A673 (cell line): ENCODE results near the gene SEMA3A. TPM values are rescaled to one million over a fixed set of nuclear protein-coding genes. Genes with fewer than 3 reads are reported as not detected.
A peak's percentile ranks its signal among the peaks of the same experiment; 100 is the strongest.

Experiments used
- BruUV-seq: library from RNA; stranded (reverse); fragments of 400-500 nt; replicated peaks from 2 replicates; lab custom pipeline; 2021; lab: Mats Ljungman, UMichigan
- CTCF ChIA-PET: fragments of 300-600 bp; sonication (Branson Sonifier 250); formaldehyde crosslinking; loops from one replicate; lab custom pipeline; 2022; ENCODE audit warnings: antibody characterized with exemption; lab: Charles Lee
- POLR2A ChIA-PET: fragments of 300-600 bp; sonication (Branson Sonifier 250); formaldehyde crosslinking; loops from one replicate; lab custom pipeline; 2022; ENCODE audit warnings: antibody characterized with exemption; ENCODE audit not compliant: low non-redundant PET; lab: Charles Lee
- DNase-seq: peaks from one replicate; pipeline ENCODE4 v3.0.0-alpha.2; 2015; ENCODE audit warnings: low spot score
- H3K27ac ChIP-seq: fragments of 200-600 bp; sonication (generic); 2 replicates; pipeline ENCODE4 v1.5.1; 2016; ENCODE audit warnings: mixed run types, low read depth, mild to moderate bottlenecking, mixed read lengths, antibody characterized with exemption, low read length; ENCODE audit not compliant: poor library complexity, severe bottlenecking
- H3K27me3 ChIP-seq: fragments of 200-600 bp; sonication (generic); replicated peaks from 2 replicates; pipeline ENCODE4 v1.6.1; 2017; ENCODE audit warnings: mixed run types, low read depth, mild to moderate bottlenecking, mixed read lengths, antibody characterized with exemption, low read length; ENCODE audit not compliant: insufficient read depth, poor library complexity
- H3K36me3 ChIP-seq: fragments of 200-600 bp; sonication (generic); 2 replicates; pipeline ENCODE4 v1.6.1; 2016; ENCODE audit warnings: mixed run types, mild to moderate bottlenecking, mixed read lengths, antibody characterized with exemption, low read length; ENCODE audit not compliant: insufficient read depth, poor library complexity, severe bottlenecking
- H3K4me1 ChIP-seq: fragments of 200-600 bp; sonication (generic); 2 replicates; pipeline ENCODE4 v1.6.1; 2017; ENCODE audit warnings: mixed run types, mild to moderate bottlenecking, mixed read lengths, antibody characterized with exemption, low read length; ENCODE audit not compliant: insufficient read depth, poor library complexity, severe bottlenecking
- H3K4me3 ChIP-seq: fragments of 200-600 bp; sonication (generic); 2 replicates; pipeline ENCODE4 v1.5.1; 2016; ENCODE audit warnings: low read depth, mixed run types, mild to moderate bottlenecking, mixed read lengths, low read length; ENCODE audit not compliant: poor library complexity, severe bottlenecking
- H3K9me3 ChIP-seq: fragments of 200-600 bp; sonication (generic); 2 replicates; pipeline ENCODE4 v1.6.1; 2016; ENCODE audit warnings: mixed run types, low read depth, mild to moderate bottlenecking, mixed read lengths, antibody characterized with exemption, low read length; ENCODE audit not compliant: poor library complexity, severe bottlenecking
- CTCF ChIP-seq: fragments of 300-800, 200-600 bp; sonication (generic); conservative IDR thresholded peaks from 2 replicates; pipeline ENCODE4 v1.5.1; 2017; ENCODE audit warnings: low read depth, mild to moderate bottlenecking, antibody characterized with exemption, low read length, moderate library complexity, mixed read lengths
- EZH2 ChIP-seq: fragments of 200-600 bp; sonication (generic); IDR thresholded peaks from 2 replicates; pipeline ENCODE4 v1.6.1; 2017; ENCODE audit warnings: borderline replicate concordance, low read depth, mild to moderate bottlenecking, mixed read lengths, antibody characterized with exemption, low read length; ENCODE audit not compliant: poor library complexity, severe bottlenecking
- intact Hi-C: fragments of 100-400 bp; cut with micrococcal nuclease; formaldehyde crosslinking; loops from one replicate; pipeline ENCODE4 v1.10.0; 2022; ENCODE audit not compliant: unreplicated experiment
- total RNA-seq: library from RNA; stranded (reverse); gene quantifications from 2 replicates; pipeline ENCODE4 v1.2.3, GENCODE V29; 2021

Gene SEMA3A
- total RNA-seq, 1 experiment from 2014 or later: 22.8 TPM

GRCh38 chr7:84085147-84085546 lies 109.4 kb downstream of the SEMA3A start:
- ChIA-PET POLR2A (no interaction called here), CTCF (no interaction called here)
- TF ChIP-seq CTCF: no peak
- TF ChIP-seq EZH2: no peak
- DNase-seq: peak; percentile 82
- H3K4me1 ChIP-seq: peaks cover 43% of the 10 kb centered on the region
- H3K27ac ChIP-seq: peak overlapping the region; percentile 77
- no peaks in the 10 kb centered on the region for H3K27me3 ChIP-seq
- intact Hi-C loops: no loop called here
- BruUV-seq: no TSS peak
- H3K36me3 ChIP-seq: no peaks in the 10 kb centered on the region
- H3K4me3 ChIP-seq: no peak overlapping the region
- no peaks in the 10 kb centered on the region for H3K9me3 ChIP-seq

GRCh38 chr7:84083846-84084245 lies 110.7 kb downstream of the SEMA3A start:
- no peaks in the 10 kb centered on the region for H3K9me3 ChIP-seq
- H3K36me3 ChIP-seq: no peaks in the 10 kb centered on the region
- POLR2A ChIA-PET: interaction anchor here (0.5 kb wide), 1 partner anchor 10 kb away, joined by 3 read pairs; no protein-coding TSS in a partner anchor
- DNase-seq: no peak
- no TSS peak for BruUV-seq
- TF ChIP-seq CTCF: no peak
- intact Hi-C loops: no loop called here
- CTCF ChIA-PET: interaction anchor here (0.6 kb wide), 1 partner anchor 79 kb away, joined by 3 read pairs; no protein-coding TSS in a partner anchor
- peaks cover 37% of the 10 kb centered on the region for H3K4me1 ChIP-seq
- no peak overlapping the region for H3K27ac ChIP-seq
- no peaks in the 10 kb centered on the region for H3K27me3 ChIP-seq
- H3K4me3 ChIP-seq: no peak overlapping the region

GRCh38 chr7:84081973-84082522 lies 112.5 kb downstream of the SEMA3A start:
- Histone ChIP-seq H3K4me3 (no peak overlapping the region), H3K27ac (peak overlapping the region; percentile 33), H3K4me1 (peaks cover 46% of the 10 kb centered on the region), H3K27me3 (no peaks in the 10 kb centered on the region), H3K9me3 (no peaks in the 10 kb centered on the region), H3K36me3 (no peaks in the 10 kb centered on the region)
- intact Hi-C loops: no loop called here
- no peak for TF ChIP-seq EZH2
- TF ChIP-seq CTCF: no peak
- no TSS peak for BruUV-seq
- CTCF ChIA-PET: no interaction called here
- DNase-seq: no peak
- POLR2A ChIA-PET: no interaction called here
